ENCODE data around the gene OR6K6.

OR6K6 gene, protein sequence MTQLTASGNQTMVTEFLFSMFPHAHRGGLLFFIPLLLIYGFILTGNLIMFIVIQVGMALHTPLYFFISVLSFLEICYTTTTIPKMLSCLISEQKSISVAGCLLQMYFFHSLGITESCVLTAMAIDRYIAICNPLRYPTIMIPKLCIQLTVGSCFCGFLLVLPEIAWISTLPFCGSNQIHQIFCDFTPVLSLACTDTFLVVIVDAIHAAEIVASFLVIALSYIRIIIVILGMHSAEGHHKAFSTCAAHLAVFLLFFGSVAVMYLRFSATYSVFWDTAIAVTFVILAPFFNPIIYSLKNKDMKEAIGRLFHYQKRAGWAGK

DNA sequence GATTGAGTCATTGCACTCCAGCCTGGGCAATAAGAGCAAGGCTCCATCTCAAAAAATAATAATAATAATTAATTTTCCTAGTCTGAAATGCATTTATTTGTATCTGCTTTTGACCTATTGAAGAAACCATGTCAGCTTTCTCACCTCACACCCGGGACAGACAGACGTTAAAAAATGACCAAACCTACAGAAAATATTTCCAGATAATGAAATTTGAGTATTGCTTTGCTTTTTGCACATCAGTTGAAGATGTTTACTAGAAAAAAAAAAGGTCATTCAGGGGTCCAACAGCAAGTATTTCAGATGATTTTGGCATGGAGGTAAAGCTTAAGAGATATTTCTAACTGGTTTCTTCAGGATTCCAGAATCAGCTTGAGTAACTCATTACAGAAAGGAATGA, at the start of gene OR6K6:
Gene OR6K6, plus strand, starts transcription at position 301 of the 400 bp plus-strand sequence. CDS start 168 bp downstream, outside the sequence.
- no peak for DNase-seq

DNA sequence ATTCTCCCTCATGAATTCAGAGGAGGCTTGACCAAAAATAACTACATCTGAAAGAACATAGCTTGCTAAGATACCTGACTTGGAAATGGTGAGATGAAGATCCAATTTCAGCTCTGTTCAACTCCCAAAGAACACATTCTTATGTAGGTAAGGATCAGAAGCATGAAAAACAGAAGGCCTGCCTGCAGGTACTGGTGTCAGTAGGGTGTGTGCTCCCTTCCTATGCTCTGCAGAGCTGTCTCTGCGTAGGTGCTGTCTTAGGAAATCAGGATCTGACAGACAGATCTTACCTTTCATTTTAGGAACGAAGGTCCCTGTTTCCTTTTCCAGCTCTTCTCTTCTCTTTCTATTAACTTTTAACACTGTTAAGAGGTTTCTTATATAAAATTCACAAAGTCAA, 48.4 kb upstream of the OR6K6 start:
- no peak for DNase-seq

DNA sequence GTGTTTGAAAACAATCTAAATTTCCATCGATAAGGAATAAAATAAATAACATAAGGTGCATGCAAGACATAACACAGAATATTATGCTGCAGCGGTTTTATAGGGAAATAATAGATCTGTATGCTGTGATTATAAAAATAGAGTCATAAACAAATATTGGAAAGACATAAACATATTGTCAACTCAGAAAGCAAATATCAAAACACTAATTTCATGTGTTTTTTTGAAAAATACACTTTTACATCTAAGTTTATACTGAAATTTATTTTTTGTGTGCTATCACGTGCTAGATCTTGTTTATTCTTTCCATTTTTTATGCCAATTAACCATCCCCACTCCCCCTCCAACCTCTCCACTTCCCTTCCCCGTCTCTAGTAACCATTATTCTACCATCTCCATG, 43.4 kb upstream of the OR6K6 start:
- no peak for DNase-seq

DNA sequence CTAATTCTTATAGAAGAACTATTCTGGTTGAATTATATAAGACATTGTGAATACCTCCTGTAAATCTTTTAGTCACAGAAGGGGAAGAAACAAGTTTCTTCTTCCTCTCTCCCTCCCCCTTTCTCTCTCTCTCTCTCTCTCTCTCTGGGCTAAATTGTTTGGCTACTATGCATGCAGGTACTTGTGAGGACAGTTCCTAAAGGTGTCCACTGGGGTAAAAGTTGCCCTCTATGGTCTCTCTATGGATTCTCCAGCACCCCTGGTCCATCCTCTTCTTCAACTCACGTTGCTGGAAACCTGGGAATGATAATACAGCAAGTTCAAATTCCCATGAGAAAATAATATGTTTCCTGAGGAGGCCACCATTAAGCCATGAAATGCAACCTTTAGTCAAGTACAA, 39.8 kb upstream of the OR6K6 start:
- no peak for DNase-seq

DNA sequence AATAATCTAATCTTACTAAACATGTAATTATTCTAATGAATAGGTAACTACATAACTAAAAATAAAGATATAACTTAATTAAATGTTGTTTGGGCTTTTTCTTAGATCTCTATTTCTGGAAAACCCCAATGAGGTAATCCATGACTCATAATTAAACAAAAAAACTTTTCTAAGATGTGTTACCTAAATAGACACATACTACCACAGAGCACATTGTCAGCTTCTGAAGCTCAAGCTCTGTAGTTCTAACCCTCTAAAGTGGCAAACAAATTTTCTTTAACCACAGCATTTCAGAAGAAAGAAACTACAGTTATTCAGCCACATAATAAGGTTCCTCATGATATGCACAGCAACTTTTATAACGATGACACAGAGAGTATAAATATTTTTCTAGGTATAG, 38.2 kb upstream of the OR6K6 start:
- DNase-seq = no peak

DNA sequence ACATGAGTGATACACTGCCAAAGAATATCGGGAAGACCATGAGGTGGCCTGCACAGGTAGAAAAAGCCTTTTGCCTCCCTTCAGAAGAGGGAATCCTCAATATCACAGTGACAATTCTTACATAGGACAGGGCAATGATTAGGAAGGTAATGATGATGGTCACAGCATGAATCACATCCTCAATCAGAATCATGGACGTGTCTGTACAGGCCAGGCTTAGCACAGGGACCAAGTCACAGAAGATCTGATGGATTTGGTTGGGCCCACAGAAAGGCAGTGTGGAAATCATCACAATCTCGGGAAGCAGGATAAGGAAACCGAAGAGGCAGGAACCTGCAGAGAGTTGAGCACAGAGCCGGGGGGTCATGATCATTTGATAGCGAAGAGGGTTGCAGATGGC, 37.2 kb upstream of the OR6K6 start:
- no peak for DNase-seq

DNA sequence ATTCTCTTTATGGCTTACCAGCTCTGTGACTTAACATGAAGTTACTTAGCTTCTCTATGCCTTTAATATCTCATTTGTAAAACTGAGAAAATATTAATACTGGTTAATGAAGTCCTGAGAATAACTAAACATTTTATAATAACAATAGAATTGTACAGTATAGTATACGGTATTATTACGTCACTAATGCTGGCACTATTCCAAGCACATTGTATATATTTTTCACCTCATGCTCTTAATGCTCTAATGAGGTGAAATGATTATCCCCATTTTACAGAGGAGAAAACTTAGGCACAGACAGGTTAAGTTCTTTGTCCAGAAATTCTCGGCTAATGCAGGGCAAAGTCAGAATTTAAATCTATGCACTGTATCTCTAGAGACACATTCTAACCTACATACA, 34.9 kb upstream of the OR6K6 start:
- no peak for DNase-seq

DNA sequence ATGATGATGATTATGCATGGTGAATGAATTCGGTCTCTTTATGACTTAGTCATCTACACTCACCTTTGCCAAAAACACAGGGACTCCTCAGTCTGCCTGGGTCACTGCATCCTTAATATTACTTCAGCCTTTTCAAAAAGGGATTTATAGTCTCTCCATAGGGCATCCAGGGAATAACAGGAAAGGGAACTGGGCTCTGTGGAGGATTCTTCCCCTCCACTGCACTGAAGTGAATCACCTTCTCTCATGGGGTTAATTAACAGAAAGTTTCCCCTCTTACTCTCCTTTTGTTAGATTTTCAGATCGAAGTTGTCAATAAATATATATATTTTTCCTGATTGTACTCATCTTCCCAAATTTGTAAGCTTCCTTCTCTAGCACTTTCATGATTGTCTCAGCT, 33.9 kb upstream of the OR6K6 start, which contains the start of gene OR6K3:
Gene OR6K3, minus strand, starts transcription at position 101 of the 400 bp plus-strand sequence. CDS start 2,605 bp downstream, outside the sequence.
- no peak for DNase-seq

DNA sequence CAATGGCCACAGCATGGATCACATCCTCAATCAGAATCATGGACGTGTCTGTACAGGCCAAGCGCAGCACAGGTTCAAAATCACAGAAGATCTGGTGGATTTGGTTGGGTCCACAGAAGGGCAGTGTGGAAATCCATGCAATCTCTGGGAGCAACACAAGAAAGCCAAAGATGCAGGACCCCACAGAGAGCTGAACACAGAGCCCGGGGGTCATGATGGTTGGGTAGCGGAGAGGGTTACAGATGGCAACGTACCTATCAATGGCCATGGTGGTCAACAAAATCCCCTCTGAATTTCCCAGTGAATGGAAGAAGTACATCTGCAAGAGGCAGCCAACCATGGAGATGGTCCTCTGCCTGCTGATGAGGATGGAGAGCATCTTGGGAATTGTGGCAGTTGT, 30.1 kb upstream of the OR6K6 start:
- DNase-seq = no peak

DNA sequence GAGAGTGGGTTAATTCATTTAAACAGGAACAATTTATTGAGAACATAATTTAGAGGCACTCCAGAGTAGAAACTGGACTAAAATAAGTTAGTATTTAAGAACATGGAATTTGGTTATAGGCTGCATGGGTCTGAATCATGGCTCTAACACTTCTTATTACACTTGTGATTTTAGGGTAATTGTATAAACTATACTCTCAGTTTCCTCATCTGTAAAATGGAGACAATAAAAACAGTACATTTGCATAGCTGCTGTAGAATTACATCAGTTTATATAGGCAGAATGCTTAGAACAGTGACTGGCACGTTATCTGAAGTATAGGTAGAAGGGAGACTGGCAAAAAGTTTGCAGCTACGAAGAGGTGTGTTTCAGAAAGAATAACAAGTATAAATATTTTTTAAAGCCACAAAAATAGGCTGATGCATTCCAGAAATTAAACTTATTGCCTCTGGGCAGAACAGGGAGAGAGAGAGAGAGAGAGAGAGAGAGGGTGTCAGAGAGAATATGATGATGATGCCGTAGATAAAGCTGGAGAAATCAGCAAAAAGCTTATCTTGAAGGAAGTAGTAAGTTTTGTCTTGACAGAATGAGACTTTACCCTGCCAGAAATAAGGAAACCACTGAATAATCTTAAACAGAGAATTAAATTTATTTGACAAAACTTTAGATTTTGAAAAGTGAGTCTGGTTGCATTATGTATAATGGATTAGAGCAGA, 25.9 kb upstream of the OR6K6 start:
- no peak for DNase-seq

DNA sequence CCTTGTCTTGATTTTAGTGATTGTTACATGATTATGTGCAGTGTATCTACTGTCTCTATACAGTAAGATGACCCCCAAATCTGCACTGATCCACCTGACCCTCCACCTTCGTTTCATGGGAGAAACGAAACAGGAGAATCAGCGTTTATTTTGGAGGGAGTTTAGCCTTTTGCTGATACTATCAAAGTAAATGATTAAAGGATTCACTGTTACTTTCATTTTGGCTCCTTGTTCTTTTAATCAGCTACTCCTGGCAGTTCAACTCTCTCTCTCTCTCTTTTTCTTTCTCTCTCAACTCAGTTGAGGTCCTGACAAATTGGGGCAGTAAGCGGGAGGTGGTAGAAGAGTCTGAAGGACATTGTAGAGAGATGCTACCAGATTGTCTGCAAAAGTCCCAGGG, 24.1 kb upstream of the OR6K6 start:
- no peak for DNase-seq

DNA sequence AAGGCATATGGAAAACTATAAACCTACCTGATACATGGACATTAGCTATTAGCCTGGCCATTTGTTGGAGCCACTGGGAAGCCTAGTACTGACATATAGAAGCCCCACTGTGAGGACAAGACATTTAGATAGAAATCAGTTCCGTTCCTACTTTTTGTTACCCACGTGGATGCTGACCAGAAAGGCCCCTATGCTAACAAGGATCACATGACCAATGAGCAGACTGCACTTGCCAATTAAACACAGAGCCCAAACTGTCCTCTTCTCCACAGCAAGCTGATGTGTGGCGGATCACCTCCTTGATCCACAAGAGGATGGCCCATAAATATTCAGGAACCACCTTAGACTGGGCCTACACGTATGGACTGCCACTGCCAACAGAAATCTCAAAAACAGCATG, 22.8 kb upstream of the OR6K6 start:
- no peak for DNase-seq

DNA sequence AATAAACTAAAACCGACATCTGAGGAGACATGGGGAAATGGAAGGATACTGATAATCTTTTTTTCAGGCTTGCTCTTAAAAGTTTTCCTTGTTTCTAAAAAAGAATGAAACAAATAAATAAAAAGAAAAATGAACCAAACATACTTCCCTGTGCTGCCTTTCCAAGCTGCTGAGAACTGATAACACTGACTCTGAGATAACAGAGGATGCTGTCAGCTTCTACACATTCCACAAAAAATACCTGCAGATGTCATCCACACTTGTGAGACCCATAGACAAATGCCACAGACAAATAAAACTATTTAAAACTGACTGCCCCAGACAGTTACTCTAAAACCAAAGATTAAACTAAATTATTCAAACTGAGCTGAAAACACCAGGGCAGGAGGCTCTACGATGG, 22.0 kb upstream of the OR6K6 start:
- DNase-seq = no peak

DNA sequence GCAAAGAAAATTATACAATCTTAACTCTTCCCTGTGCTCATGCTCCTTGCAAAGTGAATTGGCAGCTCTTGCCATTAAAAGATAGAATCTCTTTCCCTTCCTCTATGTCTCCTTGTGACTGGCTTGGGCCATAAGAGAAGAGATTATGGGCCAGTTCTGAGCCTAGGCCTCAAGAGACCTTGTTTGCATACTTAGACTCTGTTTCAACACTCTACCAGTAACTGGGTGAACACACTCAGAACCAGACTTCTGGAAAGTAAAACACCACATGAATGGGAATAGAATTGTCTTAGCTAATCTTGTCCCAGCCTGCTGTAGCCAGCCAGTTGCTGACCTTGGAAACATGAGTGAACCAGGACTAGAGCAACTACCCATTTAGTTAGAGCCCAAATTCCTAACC, 18.7 kb upstream of the OR6K6 start:
- DNase-seq = no peak

DNA sequence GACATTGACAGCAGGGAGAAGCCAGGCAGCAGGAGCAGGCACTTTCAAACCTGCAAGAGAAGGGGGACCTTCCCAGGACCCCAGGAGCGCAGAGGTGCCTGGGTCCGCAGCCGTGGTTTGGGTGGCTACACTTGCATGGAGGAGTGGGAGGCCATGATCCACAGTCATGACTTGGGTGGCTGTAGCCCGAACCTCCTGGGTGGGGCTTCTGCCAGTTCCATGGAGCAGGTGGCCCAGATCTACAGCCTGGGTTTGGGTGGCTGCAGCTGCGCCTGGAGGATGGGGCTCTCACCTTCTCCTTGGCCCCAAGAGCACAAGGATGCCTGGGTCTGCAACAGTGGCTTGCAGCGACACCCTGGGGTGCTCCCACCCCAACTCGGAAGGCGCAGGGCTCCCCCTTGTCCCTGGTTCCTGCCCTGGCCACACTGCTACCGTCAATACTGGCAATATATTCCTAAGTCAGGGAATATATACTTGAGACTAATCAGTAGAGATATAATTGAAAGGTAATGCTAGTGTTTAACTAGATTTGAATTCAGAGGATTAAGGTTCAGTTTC, 2.3 kb upstream of the OR6K6 start:
- no peak for DNase-seq

DNA sequence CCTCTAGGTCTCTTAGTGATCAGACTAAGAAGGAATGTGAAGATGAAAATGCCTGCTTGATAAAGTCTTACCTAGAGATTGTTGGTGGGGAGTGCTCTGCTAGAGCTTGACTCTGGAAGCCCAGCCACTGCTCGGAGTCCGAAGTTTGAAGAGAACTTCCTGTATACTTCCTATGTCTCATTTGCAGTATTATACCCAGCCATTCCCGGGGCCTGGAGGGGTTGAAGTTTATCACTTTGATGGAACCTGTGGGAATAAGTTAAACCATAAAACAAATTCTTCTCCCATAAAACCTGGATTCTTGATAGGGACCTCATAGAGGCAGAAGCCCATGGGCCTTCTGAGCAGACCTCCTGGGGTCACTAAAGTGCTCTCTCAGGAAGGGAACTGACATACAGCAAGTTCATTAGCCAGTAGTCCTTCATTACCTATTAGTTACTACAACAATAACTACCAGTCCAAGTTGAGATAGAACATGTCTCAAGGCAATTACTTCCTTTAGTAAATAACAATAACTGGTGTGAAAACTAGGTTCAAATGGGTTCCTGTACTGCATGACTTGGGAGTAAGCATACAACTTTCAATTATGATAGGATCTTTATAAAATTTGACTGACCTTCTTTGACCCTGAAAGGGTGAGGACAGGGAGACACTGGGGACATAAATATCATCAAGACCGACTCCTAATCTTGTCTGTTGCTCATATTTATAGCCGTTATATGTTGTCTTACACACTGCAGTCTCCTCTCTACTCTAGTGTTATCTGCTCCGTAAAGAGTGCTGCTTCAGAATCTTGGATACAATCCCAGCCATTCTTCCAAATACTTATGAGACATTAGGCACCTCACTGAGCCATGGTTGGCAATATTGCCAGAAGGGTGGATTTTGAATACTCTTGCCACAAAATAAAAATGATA, 17.7 kb downstream of the OR6K6 start, which contains the start of gene OR6N1:
Gene OR6N1, minus strand, starts transcription at position 246 of the 917 bp plus-strand sequence. CDS start 5,513 bp downstream, outside the sequence.
- DNase-seq = no peak

DNA sequence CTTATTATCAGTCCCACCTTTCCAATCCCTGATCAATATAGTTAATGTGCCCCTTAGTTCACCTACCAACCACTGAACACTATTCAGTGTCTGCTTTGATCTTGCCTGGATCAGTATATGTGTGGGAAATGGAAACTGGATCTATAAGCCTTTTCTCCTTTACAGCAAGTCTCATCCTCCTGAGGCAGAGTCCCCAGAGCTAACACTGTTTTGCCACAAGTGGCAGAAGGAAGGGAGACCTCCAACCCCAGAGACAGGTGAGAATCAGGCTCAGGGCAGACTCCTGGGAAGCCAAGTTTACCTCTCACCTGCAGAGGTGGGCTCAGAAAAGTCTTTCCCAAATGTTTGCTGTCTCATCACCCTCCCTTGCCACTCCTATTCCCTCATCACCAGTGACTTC, 26.6 kb downstream of the OR6K6 start, which contains the start of gene OR6N2:
Gene OR6N2, minus strand, starts transcription at position 101 of the 400 bp plus-strand sequence. CDS start 3,569 bp downstream, outside the sequence.
- no peak for DNase-seq

DNA sequence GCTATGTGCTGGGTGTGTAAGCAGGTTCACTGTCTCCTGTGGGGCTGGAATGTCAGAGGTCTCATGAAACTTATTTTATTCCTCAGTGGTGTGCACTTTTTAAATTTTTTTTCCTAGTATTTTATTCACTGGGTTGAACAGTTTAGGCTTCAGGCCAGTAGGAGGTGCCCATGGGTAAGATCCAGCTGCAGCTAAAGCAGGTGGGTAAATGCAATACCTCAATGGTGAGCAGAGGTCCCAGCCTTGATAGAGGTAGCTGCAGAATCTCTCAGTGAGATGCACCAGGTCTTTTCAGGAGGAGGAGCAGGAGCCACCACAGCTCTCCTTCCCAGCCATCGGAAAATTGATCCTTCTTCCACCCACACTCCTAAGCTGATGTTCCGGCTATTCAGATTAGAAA, 39.1 kb downstream of the OR6K6 start:
- DNase-seq = peak; percentile 52

DNA sequence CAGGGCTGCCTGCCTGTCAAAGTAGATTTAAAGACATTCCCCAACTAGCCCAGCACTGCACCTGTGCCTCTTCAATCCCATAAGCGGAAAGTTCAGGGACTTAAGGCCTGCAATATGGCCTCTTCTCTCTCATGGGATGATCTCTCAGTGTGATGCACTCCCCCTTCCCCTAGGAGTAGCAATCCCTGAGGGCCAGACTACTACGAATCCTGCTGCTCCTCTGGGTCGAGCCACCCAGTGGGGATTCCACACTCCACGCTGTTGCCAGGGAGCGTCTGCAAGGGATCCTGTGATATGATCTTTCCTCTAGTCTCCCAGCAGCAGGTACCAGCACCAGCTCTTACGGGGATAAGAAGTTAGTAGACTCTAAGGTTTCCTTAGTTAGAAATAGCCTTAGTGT, 39.7 kb downstream of the OR6K6 start:
- no peak for DNase-seq

DNA sequence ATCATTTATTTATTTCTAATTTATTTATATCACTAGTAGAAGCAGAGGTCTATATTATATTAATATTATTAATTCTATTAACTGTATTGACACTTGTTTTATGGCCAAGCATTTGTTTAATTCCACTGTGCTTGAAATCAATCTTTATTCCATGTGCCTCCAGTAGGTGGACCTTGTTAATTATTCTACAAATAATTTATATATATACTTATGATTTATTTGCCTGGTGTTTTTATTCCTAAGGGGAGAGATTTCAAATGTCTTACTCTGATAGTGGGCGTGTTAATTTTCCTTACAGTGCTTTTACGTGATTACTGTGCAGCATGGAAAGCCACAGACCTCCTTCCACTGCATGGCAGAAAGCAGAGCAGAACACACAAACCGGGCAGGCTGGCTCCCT, 44.0 kb downstream of the OR6K6 start:
- peak; percentile 13 for DNase-seq

DNA sequence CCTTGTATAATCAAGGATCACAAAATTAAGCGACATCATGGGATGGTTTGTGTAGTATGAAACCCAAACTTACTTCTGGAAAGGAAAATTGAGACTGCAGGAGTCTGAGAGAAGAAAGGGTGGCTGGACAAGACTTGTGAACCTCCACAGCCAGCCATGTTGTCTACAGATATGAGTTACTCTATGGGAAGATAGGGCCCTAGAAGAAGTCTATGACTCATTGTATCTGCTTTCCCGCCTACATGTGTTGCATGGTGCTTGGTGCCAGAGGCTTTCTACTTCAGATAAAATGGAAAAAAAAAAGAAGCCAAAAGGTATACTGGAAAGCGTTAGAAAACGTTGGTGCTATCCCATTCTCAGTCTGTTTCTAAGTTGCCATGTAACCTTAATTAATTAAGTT, 45.2 kb downstream of the OR6K6 start:
- DNase-seq = no peak

DNA sequence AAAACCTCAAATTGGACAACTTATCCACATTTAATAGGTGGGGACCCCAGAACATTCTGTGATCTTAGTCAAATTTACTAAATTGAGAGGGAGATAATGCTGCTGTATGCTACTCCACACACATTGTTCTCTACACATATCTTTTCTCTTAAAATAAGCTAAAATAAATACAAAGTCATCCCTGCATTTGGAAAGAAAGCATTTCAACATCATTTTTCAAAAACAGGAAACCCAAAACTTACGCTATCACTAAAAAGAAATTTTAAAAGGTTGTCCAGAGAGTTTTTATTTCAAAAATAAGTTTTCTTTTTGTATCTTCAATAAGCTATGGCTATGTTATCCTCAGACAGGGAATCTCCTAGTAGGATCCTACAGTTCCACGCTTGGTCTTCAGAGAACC, 46.0 kb downstream of the OR6K6 start:
- DNase-seq = no peak

DNA sequence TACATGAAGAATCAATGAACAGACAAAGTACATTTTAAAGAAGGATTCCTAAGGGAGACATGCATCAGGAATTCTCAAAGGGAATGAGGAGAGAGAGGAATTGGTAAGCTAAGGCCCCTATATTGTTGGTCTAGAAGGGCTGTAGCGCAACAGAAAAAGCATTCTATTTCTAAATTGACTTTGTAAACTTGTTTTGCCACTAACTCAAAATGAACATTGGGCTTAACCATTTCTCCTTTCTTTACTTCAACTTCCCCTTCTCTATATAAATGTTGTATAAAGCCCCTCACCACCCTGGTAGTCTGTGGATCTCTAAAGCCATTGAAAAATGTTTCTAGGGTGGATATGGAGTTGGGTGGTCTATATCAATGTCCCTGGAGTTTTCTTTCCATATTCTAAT, 46.9 kb downstream of the OR6K6 start:
- DNase-seq = no peak

Data from CD4-positive, alpha-beta T cell treated with Interleukin-10 for 1 hour (primary cell).